ENCODE measurements around the gene CAPZB.

DNA sequence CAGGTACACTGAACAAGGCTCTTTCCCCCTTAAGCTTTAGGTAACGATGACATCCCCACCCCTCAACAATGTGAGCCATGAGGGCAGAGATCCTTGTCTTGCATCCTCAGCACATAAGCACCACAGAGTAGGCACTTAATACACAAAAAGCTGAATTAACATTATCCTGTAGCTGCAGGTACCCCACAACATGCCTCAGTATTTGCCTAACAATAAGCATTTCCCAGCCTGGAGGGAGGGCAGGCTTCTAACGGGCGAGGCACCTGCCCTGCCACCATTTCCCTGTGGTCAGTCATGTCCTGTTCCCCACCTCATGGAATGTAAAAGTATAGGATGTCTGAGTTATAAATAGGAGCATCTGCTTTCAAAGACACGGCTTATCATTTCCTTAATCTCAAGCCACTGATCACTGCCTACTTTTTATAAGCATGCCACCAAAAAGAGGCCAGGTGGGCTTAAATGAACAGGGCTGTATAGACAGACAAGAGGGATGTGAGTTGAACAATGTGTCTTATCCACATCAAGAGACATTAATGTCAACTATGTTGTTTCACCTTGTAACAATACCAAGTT lies 3.4 kb downstream of the CAPZB start:
- TF ChIP-seq, protein P1, sequence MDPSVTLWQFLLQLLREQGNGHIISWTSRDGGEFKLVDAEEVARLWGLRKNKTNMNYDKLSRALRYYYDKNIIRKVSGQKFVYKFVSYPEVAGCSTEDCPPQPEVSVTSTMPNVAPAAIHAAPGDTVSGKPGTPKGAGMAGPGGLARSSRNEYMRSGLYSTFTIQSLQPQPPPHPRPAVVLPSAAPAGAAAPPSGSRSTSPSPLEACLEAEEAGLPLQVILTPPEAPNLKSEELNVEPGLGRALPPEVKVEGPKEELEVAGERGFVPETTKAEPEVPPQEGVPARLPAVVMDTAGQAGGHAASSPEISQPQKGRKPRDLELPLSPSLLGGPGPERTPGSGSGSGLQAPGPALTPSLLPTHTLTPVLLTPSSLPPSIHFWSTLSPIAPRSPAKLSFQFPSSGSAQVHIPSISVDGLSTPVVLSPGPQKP (IDR thresholded peaks at IDR 0.05; ENCODE audit: low read depth, low read length): no peak
- TF ChIP-seq, protein P2, sequence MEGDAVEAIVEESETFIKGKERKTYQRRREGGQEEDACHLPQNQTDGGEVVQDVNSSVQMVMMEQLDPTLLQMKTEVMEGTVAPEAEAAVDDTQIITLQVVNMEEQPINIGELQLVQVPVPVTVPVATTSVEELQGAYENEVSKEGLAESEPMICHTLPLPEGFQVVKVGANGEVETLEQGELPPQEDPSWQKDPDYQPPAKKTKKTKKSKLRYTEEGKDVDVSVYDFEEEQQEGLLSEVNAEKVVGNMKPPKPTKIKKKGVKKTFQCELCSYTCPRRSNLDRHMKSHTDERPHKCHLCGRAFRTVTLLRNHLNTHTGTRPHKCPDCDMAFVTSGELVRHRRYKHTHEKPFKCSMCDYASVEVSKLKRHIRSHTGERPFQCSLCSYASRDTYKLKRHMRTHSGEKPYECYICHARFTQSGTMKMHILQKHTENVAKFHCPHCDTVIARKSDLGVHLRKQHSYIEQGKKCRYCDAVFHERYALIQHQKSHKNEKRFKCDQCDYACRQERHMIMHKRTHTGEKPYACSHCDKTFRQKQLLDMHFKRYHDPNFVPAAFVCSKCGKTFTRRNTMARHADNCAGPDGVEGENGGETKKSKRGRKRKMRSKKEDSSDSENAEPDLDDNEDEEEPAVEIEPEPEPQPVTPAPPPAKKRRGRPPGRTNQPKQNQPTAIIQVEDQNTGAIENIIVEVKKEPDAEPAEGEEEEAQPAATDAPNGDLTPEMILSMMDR (IDR thresholded peaks at IDR 0.05): no peak
- no peak for TF ChIP-seq KDM5A (IDR thresholded peaks at IDR 0.05)
- no peak for TF ChIP-seq POLR2A (IDR thresholded peaks at IDR 0.05; ENCODE audit: low read length)
- no peak for TF ChIP-seq ZC3H11A (IDR thresholded peaks at IDR 0.05)
- no peak for TF ChIP-seq RNF2 (IDR thresholded peaks at IDR 0.05; ENCODE audit: borderline replicate concordance, low read depth)
- TF ChIP-seq JUN (IDR thresholded peaks at IDR 0.05): no peak
- TF ChIP-seq MYC (IDR thresholded peaks at IDR 0.05; ENCODE audit: borderline replicate concordance, low read length): no peak
- no peak for TF ChIP-seq RAD21 (conservative IDR thresholded peaks at IDR 0.05 in 1 of 2, IDR thresholded peaks at IDR 0.05 in 1 of 2)
- TF ChIP-seq ESRRA (IDR thresholded peaks at IDR 0.05; ENCODE audit: borderline replicate concordance, low read length): no peak
- TF ChIP-seq, protein P3, sequence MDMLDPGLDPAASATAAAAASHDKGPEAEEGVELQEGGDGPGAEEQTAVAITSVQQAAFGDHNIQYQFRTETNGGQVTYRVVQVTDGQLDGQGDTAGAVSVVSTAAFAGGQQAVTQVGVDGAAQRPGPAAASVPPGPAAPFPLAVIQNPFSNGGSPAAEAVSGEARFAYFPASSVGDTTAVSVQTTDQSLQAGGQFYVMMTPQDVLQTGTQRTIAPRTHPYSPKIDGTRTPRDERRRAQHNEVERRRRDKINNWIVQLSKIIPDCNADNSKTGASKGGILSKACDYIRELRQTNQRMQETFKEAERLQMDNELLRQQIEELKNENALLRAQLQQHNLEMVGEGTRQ (IDR thresholded peaks at IDR 0.05): no peak
- TF ChIP-seq CHD2 (IDR thresholded peaks at IDR 0.05; ENCODE audit: low read length, partially characterized antibody): no peak

Data from A549 (cell line).